HG03342 (cell line): Measurements from ENCODE around the gene UMODL1.

Source experiments
- ATAC-seq: cut with Tn5 transposase; IDR thresholded peaks from one replicate; pipeline ENCODE4 v1.9.1; 2021; ENCODE audit warnings: mild to moderate bottlenecking, moderate library complexity; ENCODE audit not compliant: unreplicated experiment

The UMODL1 gene

GRCh38 chr21:42071146-42071737, at the start of gene UMODL1:
TSS of gene UMODL1 (plus strand) at chr21:42071317. CDS start at chr21:42071317, 0 bp downstream.
- ATAC-seq, result no peak

- ATAC-seq, result no peak
Measured at GRCh38 chr21:42021371-42022090, 49.6 kb upstream of the UMODL1 start.

- no peak for ATAC-seq
Measured at GRCh38 chr21:42022091-42022430, 49.1 kb upstream of the UMODL1 start.

GRCh38 chr21:42022906-42023305, 48.2 kb upstream of the UMODL1 start:
- no peak for ATAC-seq

- ATAC-seq, result no peak
Measured at GRCh38 chr21:42025376-42026081, 45.6 kb upstream of the UMODL1 start.

GRCh38 chr21:42026082-42026435, 45.1 kb upstream of the UMODL1 start:
- no peak for ATAC-seq

- no peak for ATAC-seq
Measured at GRCh38 chr21:42027085-42027821, 43.9 kb upstream of the UMODL1 start.

- no peak for ATAC-seq
Measured at GRCh38 chr21:42027822-42028765, 43.0 kb upstream of the UMODL1 start.

GRCh38 chr21:42028766-42029425, 42.2 kb upstream of the UMODL1 start:
- ATAC-seq, result no peak

GRCh38 chr21:42030311-42030710, 40.8 kb upstream of the UMODL1 start:
- ATAC-seq, result no peak

GRCh38 chr21:42031241-42031640, 39.9 kb upstream of the UMODL1 start:
- no peak for ATAC-seq

- ATAC-seq, result no peak
Measured at GRCh38 chr21:42031816-42032215, 39.3 kb upstream of the UMODL1 start.

- ATAC-seq, result no peak
Measured at GRCh38 chr21:42032266-42032665, 38.9 kb upstream of the UMODL1 start.

GRCh38 chr21:42032968-42033367, 38.1 kb upstream of the UMODL1 start:
- no peak for ATAC-seq

GRCh38 chr21:42036313-42036712, 34.8 kb upstream of the UMODL1 start:
- ATAC-seq, result no peak

- no peak for ATAC-seq
Measured at GRCh38 chr21:42037516-42037915, 33.6 kb upstream of the UMODL1 start.

- no peak for ATAC-seq
Measured at GRCh38 chr21:42037943-42038342, 33.2 kb upstream of the UMODL1 start.

- no peak for ATAC-seq
Measured at GRCh38 chr21:42038393-42038792, 32.7 kb upstream of the UMODL1 start.

GRCh38 chr21:42038826-42039425, 32.2 kb upstream of the UMODL1 start:
- ATAC-seq, result no peak
